Endothelial cell (in vitro differentiated cells): ENCODE results near the gene MBTPS2. TPM values are rescaled to one million over a fixed set of nuclear protein-coding genes. Genes with fewer than 3 reads are reported as not detected.

Source experiments
- DNase-seq: peaks from one replicate; pipeline ENCODE4 v3.0.0; 2021; ENCODE audit warnings: low spot score
- H3K27ac Mint-ChIP-seq: one replicate; pipeline ENCODE4 v1.8.0; 2021; ENCODE audit warnings: mixed read lengths, inconsistent platforms; ENCODE audit not compliant: unreplicated experiment
- H3K27me3 Mint-ChIP-seq: one replicate; pipeline ENCODE4 v1.8.0; 2021; ENCODE audit warnings: mild to moderate bottlenecking, moderate library complexity, mixed read lengths, inconsistent platforms; ENCODE audit not compliant: unreplicated experiment
- H3K36me3 Mint-ChIP-seq: one replicate; pipeline ENCODE4 v1.8.0; 2021; ENCODE audit warnings: mild to moderate bottlenecking, low read depth, mixed read lengths, inconsistent platforms; ENCODE audit not compliant: unreplicated experiment
- H3K4me1 Mint-ChIP-seq: one replicate; pipeline ENCODE4 v1.8.0; 2021; ENCODE audit warnings: mild to moderate bottlenecking, mixed read lengths, inconsistent platforms; ENCODE audit not compliant: unreplicated experiment
- H3K4me3 Mint-ChIP-seq: one replicate; pipeline ENCODE4 v1.8.0; 2021; ENCODE audit warnings: mild to moderate bottlenecking, mixed read lengths, inconsistent platforms; ENCODE audit not compliant: unreplicated experiment
- H3K9me3 Mint-ChIP-seq: one replicate; pipeline ENCODE4 v1.8.0; 2021; ENCODE audit warnings: mixed read lengths, inconsistent platforms; ENCODE audit not compliant: unreplicated experiment
- CTCF ChIP-seq: fragments of 200-600 bp; sonication (generic); IDR thresholded peaks from one replicate; pipeline ENCODE4 v1.5.0; 2021; ENCODE audit warnings: antibody characterized with exemption; ENCODE audit not compliant: unreplicated experiment
- total RNA-seq: library from RNA; stranded (reverse); fragmentation: NEBNext Ultra II Directional; extraction: Animal tissue kit (Norgen Biotek cat#: 25700); gene quantifications from one replicate; pipeline ENCODE4 v1.2.1, GENCODE V29; 2021; ENCODE audit not compliant: unreplicated experiment

The MBTPS2 gene
- total RNA-seq, 1 donor from 2014 or later = 9.4 TPM

- no peak for TF ChIP-seq CTCF
- Mint-ChIP-seq H3K36me3 (no peaks in the 10 kb centered on the region), H3K9me3 (no peaks in the 10 kb centered on the region), H3K4me3 (no peak overlapping the region), H3K27ac (no peak overlapping the region), H3K4me1 (no peaks in the 10 kb centered on the region), H3K27me3 (peaks cover 2% of the 10 kb centered on the region)
- DNase-seq = no peak
These were observed 95.0 kb downstream of the MBTPS2 start for GRCh38 chrX:21934414-21934813.

Other genes with a start within 250 kb of the MBTPS2 start
- gene KLHL34, start 181.3 kb upstream of the MBTPS2 start, total RNA-seq = not detected
- gene SMPX, start 81.5 kb upstream of the MBTPS2 start, total RNA-seq = not detected
- 1.6 TPM for gene YY2, start 16.4 kb downstream of the MBTPS2 start, total RNA-seq
- 161 TPM for gene SMS, start 101.1 kb downstream of the MBTPS2 start, total RNA-seq
- gene PHEX, start 192.7 kb downstream of the MBTPS2 start, total RNA-seq = 0.46 TPM